HepG2 (cell line): ENCODE data around the gene DNAAF1. TPM values are rescaled to one million over a fixed set of nuclear protein-coding genes. Genes with fewer than 3 reads are reported as not detected.

Experiments
- ATAC-seq: fragments of 200-7000 bp; cut with Tn5 transposase; 3 replicates; pipeline ENCODE4 v1.9.1; 2020; ENCODE audit warnings: mild to moderate bottlenecking, moderate library complexity
- BruUV-seq: library from RNA; stranded (reverse); fragments of 400-500 nt; replicated peaks from 2 replicates; lab custom pipeline; 2021; lab: Mats Ljungman, UMichigan
- CTCF ChIA-PET: fragments of 300-600 bp; formaldehyde crosslinking; extraction: SDS; loops from one replicate; lab custom pipeline; 2021; ENCODE audit warnings: low total read pairs, inconsistent platforms, low intra/inter-chr PET ratio; lab: Yijun Ruan, JAX
- POLR2A ChIA-PET: fragments of 350-600 bp; sonication (Branson Sonifier 250); formaldehyde crosslinking; loops from one replicate; lab custom pipeline; 2020; ENCODE audit warnings: antibody characterized with exemption, inconsistent platforms; lab: Yijun Ruan, JAX
- DNase-seq: peaks from one replicate; pipeline ENCODE4 v3.0.0-alpha.2; 2015; ENCODE audit warnings: low spot score
- FAIRE-seq: peaks from 3 replicates; lab custom pipeline; 2011; peaks lifted over from hg19 to GRCh38; lab: Jason Lieb, UNC
- H2AFZ ChIP-seq: one replicate; pipeline ENCODE4 v1.6.1; 2011; ENCODE audit warnings: low read length, inconsistent platforms
- H3K27ac ChIP-seq: fragments of 300-600 bp; 3 replicates; pipeline ENCODE4 v1.8.0; 2011; ENCODE audit warnings: mixed run types, mild to moderate bottlenecking, mixed read lengths, low read length, inconsistent platforms; ENCODE audit not compliant: insufficient read depth; ENCODE audit errors: extremely low read length
- H3K27me3 ChIP-seq, 2 experiments: fragments of 200-600 bp in 1 of 2; 2 replicates in 1 of 2; 3 replicates in 1 of 2; pipeline versions ENCODE4 v1.6.0 to v1.8.0; 2011; ENCODE audit warnings: low read length in 2 of 2, mild to moderate bottlenecking in 2 of 2, moderate library complexity in 2 of 2, inconsistent platforms in 1 of 2; ENCODE audit not compliant: insufficient read depth in 2 of 2, control insufficient read depth in 1 of 2
- H3K36me3 ChIP-seq, 2 experiments: fragments of 200-600 bp in 1 of 2; replicated peaks in 1 of 2; 2 replicates in 1 of 2; 3 replicates in 1 of 2; pipeline versions ENCODE4 v1.5.1 to v1.8.0; 2011; ENCODE audit warnings: low read length in 2 of 2, inconsistent platforms in 1 of 2; ENCODE audit not compliant: insufficient read depth in 2 of 2, control insufficient read depth in 1 of 2
- H3K4me1 ChIP-seq: 2 replicates; pipeline ENCODE4 v1.5.1; 2012; ENCODE audit warnings: low read length, inconsistent platforms; ENCODE audit not compliant: insufficient read depth
- H3K4me2 ChIP-seq: 2 replicates; pipeline ENCODE4 v1.6.0; 2011; ENCODE audit warnings: low read depth, low read length, inconsistent platforms
- H3K4me3 ChIP-seq, 3 experiments: fragments of 200-600 bp in 1 of 3; sonication (generic), shearing (Covaris generic) in 1 of 3; replicated peaks in 1 of 3; 2 replicates each; pipeline ENCODE4 v1.5.1; 2011 to 2016; ENCODE audit warnings: low read length in 3 of 3, inconsistent platforms in 2 of 3, low read depth in 2 of 3, mild to moderate bottlenecking in 2 of 3, control low read depth in 1 of 3, mixed read lengths in 1 of 3; ENCODE audit not compliant: insufficient read depth in 1 of 3
- H3K79me2 ChIP-seq: one replicate; pipeline ENCODE4 v1.6.1; 2011; ENCODE audit warnings: low read length, inconsistent platforms; ENCODE audit not compliant: insufficient read depth
- H3K9ac ChIP-seq: 2 replicates; pipeline ENCODE4 v1.6.0; 2011; ENCODE audit warnings: mild to moderate bottlenecking, low read depth, low read length, inconsistent platforms; ENCODE audit not compliant: insufficient read depth
- H3K9me3 ChIP-seq: 2 replicates; pipeline ENCODE4 v1.5.1; 2012; ENCODE audit warnings: mild to moderate bottlenecking, low read length
- H4K20me1 ChIP-seq: 2 replicates; pipeline ENCODE4 v1.6.0; 2011; ENCODE audit warnings: inconsistent platforms, mild to moderate bottlenecking, low read length, moderate library complexity; ENCODE audit not compliant: insufficient read depth
- CBX1 ChIP-seq: IDR thresholded peaks from one replicate; pipeline ENCODE4 v1.6.1; 2016; ENCODE audit warnings: antibody characterized with exemption, low read depth
- CHCHD3 ChIP-seq: sonication (generic); formaldehyde crosslinking; IDR thresholded peaks from 2 replicates; pipeline ENCODE4 v1.8.0; 2022; ENCODE audit warnings: mild to moderate bottlenecking, missing genetic modification reagents, moderate library complexity
- KDM5A ChIP-seq: fragments of 200-600 bp; sonication (generic); IDR thresholded peaks from 2 replicates; pipeline ENCODE4 v1.7.0; 2018; ENCODE audit warnings: antibody characterized with exemption, mild to moderate bottlenecking, low read length, borderline replicate concordance
- SMYD3 ChIP-seq: sonication (generic); formaldehyde crosslinking; IDR thresholded peaks from 2 replicates; pipeline ENCODE4 v1.8.1; 2023; ENCODE audit warnings: mild to moderate bottlenecking, missing genetic modification reagents
- SNAI1 ChIP-seq: sonication (generic); formaldehyde crosslinking; IDR thresholded peaks from 2 replicates; pipeline ENCODE4 v1.5.0; 2020; ENCODE audit warnings: mild to moderate bottlenecking, missing genetic modification reagents, borderline replicate concordance
- SPEN ChIP-seq: sonication (generic); formaldehyde crosslinking; IDR thresholded peaks from 2 replicates; pipeline ENCODE4 v1.5.1; 2020; ENCODE audit warnings: low read depth, mild to moderate bottlenecking, missing genetic modification reagents
- THAP11 ChIP-seq: IDR thresholded peaks from 2 replicates; pipeline ENCODE4 v1.6.1; 2016; ENCODE audit warnings: missing biosample characterization, missing genetic modification reagents
- WIZ ChIP-seq: sonication (generic); formaldehyde crosslinking; IDR thresholded peaks from 2 replicates; pipeline ENCODE4 v1.5.1; 2020; ENCODE audit warnings: mild to moderate bottlenecking, missing genetic modification reagents
- ZNF574 ChIP-seq: sonication (generic); formaldehyde crosslinking; IDR thresholded peaks from 2 replicates; pipeline ENCODE4 v1.4.0; 2020; ENCODE audit warnings: missing genetic modification reagents
- ZNF615 ChIP-seq: sonication (generic); formaldehyde crosslinking; IDR thresholded peaks from 2 replicates; pipeline ENCODE4 v1.5.0; 2020; ENCODE audit warnings: mild to moderate bottlenecking, missing genetic modification reagents, borderline replicate concordance
- ZNF782 ChIP-seq: sonication (generic); formaldehyde crosslinking; IDR thresholded peaks from 2 replicates; pipeline ENCODE4 v1.4.0; 2020; ENCODE audit warnings: missing genetic modification reagents, mild to moderate bottlenecking, borderline replicate concordance
- ZNF788 ChIP-seq: sonication (generic); formaldehyde crosslinking; IDR thresholded peaks from 2 replicates; pipeline ENCODE4 v1.5.0; 2020; ENCODE audit warnings: mild to moderate bottlenecking, missing genetic modification reagents, borderline replicate concordance
- ZNF800 ChIP-seq: sonication (generic); formaldehyde crosslinking; IDR thresholded peaks from 2 replicates; pipeline ENCODE4 v1.4.0; 2020; ENCODE audit warnings: missing genetic modification reagents
- WGBS: methylation state at CpG from one replicate; pipeline ENCODE4 v1.1.6; 2017; ENCODE audit warnings: low lambda C conversion rate; 5-methylcytosine and 5-hydroxymethylcytosine counted together
- in situ Hi-C: cut with HindIII; loops from 2 replicates; pipeline ENCODE4 v1.10.0; 2017; ENCODE audit warnings: low pct_unique_long_range_greater_than_20kb; ENCODE audit not compliant: extremely low pct_ligation_motif_present
- intact Hi-C: fragments of 100-400 bp; cut with micrococcal nuclease; formaldehyde crosslinking; loops from one replicate; pipeline ENCODE4 v1.10.0; 2022; ENCODE audit not compliant: unreplicated experiment
- polyA plus RNA-seq, 8 experiments: library from polyadenylated mRNA; depleted of rRNA in 3 of 8; stranded (reverse) in 7 of 8; unstranded in 1 of 8; fragments of >200 nt; fragmentation: Illumina TruSeq in 4 of 8; extraction: Trizol in 4 of 8; gene quantifications; 2 replicates each; pipeline versions ENCODE4 v1.2.1 to v1.2.3, GENCODE V29; 2011 to 2016; ENCODE audit warnings: low read depth in 4 of 8, missing spikeins in 1 of 8, mixed read lengths in 1 of 8; ENCODE audit not compliant: insufficient read depth in 1 of 8
- total RNA-seq, 5 experiments: library from RNA; depleted of rRNA; stranded (reverse); fragments of >200 nt; fragmentation: Illumina TruSeq; extraction: Trizol; gene quantifications; 2 replicates each; pipeline ENCODE4 v1.2.3, GENCODE V29; 2016; ENCODE audit warnings: low read depth in 1 of 5
- TF ChIP-seq, protein P1 (sequence below): fragments of 450-650 bp; IDR thresholded peaks from 2 replicates; pipeline ENCODE4 v1.6.1; 2016
- TF ChIP-seq, protein P2 (sequence below): IDR thresholded peaks from 2 replicates; pipeline ENCODE4 v1.6.1; 2012; ENCODE audit warnings: inconsistent platforms
- TF ChIP-seq, protein P3 (sequence below): sonication (generic); formaldehyde crosslinking; IDR thresholded peaks from 2 replicates; pipeline ENCODE4 v1.5.1; 2020; ENCODE audit warnings: missing genetic modification reagents, mild to moderate bottlenecking, borderline replicate concordance

Gene DNAAF1
- total and polyA plus RNA-seq, 2 of the 13 experiments (the other 11 are each of a cell fraction or from before 2014, with no cell fraction given) = 0.04 TPM; not detected in 1

DNA sequence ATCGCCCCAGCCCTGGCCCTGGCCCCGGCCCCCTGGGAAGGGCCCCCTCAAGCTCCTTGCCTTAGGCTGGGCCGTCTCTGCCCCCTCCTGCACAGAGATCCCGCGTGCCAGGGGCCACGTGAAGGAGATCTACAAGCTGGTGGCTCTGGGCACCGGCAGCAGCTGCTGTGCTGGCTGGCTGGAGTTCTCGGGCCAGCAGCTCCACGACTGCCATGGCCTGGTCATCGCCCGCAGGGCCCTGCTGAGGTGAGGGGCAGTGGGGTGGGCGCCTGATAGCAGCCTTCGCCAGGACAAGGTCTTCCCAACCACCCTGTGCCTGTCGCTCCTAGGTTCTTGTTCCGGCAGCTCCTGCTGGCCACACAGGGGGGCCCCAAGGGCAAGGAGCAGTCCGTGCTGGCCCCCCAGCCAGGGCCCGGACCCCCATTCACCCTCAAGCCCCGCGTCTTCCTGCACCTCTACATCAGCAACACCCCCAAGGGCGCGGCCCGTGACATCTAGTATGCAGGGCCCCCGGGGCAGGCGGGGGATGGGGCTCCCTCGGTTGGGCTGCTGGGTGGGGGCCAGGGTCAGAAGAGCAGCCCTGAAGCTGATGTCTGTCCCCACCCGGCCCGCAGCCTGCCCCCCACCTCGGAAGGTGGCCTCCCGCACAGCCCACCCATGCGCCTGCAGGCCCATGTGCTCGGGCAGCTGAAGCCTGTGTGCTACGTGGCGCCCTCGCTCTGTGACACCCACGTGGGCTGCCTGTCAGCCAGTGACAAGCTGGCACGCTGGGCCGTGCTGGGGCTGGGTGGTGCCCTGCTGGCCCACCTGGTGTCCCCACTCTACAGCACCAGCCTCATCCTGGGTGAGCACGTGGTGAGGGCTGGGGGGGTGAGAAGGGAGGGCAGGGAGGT, 50.3 kb downstream of the DNAAF1 start:
- Histone ChIP-seq H3K9me3 (no peaks in the 10 kb centered on the region), H3K4me2 (no peak overlapping the region), H3K27ac (no peak overlapping the region), H3K9ac (no peak overlapping the region), H4K20me1 (no peaks in the 10 kb centered on the region), H3K4me1 (no peaks in the 10 kb centered on the region), H3K27me3 (peaks cover 25 to 77% of the 10 kb centered on the region in 2 experiments; a peak in 4 of 5 replicates), H3K36me3 (no peaks in the 10 kb centered on the region), H2AFZ (no peak overlapping the region), H3K4me3 (no peak overlapping the region), H3K79me2 (no peaks in the 10 kb centered on the region)
- FAIRE-seq (no peak), DNase-seq (no peak), ATAC-seq (peak; percentile 6)
- WGBS = 42% methylated on average over 12 of the region's 38 CpGs
- ChIA-PET POLR2A (no interaction called here), CTCF (no interaction called here)
- BruUV-seq = no TSS peak
- in situ Hi-C loops = loop anchor here (25.0 kb wide), 1 partner anchor 233 kb away; the partner anchor contains the start of genes NECAB2 and OSGIN1
- intact Hi-C loops = loop anchor here (5.0 kb wide), 1 partner anchor 533 kb away; no protein-coding TSS in a partner anchor
- TF ChIP-seq WIZ (CRISPR knock-in tag) (no peak), ZNF800 (CRISPR knock-in tag) (no peak), SPEN (CRISPR knock-in tag) (0 out of 2 replicates have a peak, but pooled peaks have one; percentile 19), THAP11 (CRISPR knock-in tag) (no peak), ZNF782 (0 out of 2 replicates have a peak, but pooled peaks have one; percentile 28), ZNF574 (CRISPR knock-in tag) (no peak), CHCHD3 (peak; percentile 40; the same call in 1 of the 2 replicates), ZNF788 (0 out of 2 replicates have a peak, but pooled peaks have one; percentile 11), KDM5A (no peak), ZNF615 (CRISPR knock-in tag) (no peak), SMYD3 (CRISPR knock-in tag) (no peak), SNAI1 (no peak), CBX1 (no peak)
- TF ChIP-seq, protein P1, sequence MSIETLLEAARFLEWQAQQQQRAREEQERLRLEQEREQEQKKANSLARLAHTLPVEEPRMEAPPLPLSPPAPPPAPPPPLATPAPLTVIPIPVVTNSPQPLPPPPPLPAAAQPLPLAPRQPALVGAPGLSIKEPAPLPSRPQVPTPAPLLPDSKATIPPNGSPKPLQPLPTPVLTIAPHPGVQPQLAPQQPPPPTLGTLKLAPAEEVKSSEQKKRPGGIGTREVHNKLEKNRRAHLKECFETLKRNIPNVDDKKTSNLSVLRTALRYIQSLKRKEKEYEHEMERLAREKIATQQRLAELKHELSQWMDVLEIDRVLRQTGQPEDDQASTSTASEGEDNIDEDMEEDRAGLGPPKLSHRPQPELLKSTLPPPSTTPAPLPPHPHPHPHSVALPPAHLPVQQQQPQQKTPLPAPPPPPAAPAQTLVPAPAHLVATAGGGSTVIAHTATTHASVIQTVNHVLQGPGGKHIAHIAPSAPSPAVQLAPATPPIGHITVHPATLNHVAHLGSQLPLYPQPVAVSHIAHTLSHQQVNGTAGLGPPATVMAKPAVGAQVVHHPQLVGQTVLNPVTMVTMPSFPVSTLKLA = peak; percentile 37
- TF ChIP-seq, protein P2, sequence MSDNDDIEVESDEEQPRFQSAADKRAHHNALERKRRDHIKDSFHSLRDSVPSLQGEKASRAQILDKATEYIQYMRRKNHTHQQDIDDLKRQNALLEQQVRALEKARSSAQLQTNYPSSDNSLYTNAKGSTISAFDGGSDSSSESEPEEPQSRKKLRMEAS = peak; percentile 53; the same call in 1 of the 2 replicates
- TF ChIP-seq, protein P3, sequence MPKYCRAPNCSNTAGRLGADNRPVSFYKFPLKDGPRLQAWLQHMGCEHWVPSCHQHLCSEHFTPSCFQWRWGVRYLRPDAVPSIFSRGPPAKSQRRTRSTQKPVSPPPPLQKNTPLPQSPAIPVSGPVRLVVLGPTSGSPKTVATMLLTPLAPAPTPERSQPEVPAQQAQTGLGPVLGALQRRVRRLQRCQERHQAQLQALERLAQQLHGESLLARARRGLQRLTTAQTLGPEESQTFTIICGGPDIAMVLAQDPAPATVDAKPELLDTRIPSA (CRISPR knock-in tag) = no peak
